Muscle of back (tissue), 11 donors: ENCODE data around the gene GID8. TPM values are rescaled to one million over a fixed set of nuclear protein-coding genes. Genes with fewer than 3 reads are reported as not detected.

ENCODE experiments used
- DNase-seq, 3 donors: peaks; one replicate each; pipeline versions ENCODE4 v3.0.0 to v3.0.0-alpha.2; 2013
- polyA plus RNA-seq, 10 donors: library from polyadenylated mRNA; unstranded; fragments of 120-200 nt; gene quantifications; one replicate each; pipeline ENCODE4 v1.2.1, GENCODE V29; 2013; ENCODE audit not compliant: insufficient read length in 10 of 10

Gene GID8
- polyA plus RNA-seq, 10 donors, result 26.7 to 38.5 (median 30.6) TPM

GRCh38 chr20:62937268-62938104 is 461 bp upstream of the GID8 start:
- DNase-seq, result peak; percentile 96 to 99 (median 99)

DNA sequence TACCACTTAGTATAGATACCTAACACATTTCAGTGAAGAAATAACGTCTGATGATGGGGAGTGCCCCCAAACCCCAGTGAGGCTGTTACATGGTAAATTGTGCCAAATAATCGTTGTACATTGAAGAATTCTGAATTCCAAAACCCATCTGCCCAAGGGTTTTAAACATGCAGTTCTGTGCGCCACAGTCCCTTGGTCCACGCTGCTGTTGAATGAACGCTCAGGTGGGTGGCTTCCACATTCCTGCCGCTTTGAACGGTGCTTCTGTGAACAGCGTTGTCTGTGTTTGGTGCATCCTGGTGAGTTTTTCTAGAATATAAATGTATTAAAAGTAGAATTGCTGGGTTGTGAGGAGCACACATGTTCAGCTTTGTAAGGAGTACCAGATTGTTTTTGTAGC is 2.9 kb downstream of the GID8 start:
- no peak for DNase-seq

DNA sequence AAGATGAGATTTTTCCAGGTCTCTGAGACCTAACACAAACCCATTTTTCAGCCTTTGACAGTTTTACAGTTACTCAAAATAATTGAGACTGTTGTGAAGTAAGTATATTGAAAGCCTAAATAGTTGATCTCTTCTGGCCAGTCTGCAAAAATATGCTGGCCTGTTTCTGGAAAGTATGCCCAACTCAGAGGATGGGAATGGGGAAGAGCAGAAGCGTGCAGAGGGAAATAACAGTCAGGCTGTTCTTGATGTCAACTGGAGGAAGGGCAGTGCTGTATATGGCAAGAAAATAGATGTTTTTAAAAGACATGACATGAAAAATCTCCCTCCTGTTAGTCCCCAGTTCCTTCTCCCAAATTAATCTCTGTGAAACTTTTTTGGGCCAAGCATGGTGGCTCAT is 3.8 kb downstream of the GID8 start:
- no peak for DNase-seq

GRCh38 chr20:62942456-62942855 is 4.5 kb downstream of the GID8 start:
- DNase-seq, result no peak

- no peak for DNase-seq
Measured at GRCh38 chr20:62943396-62943795, 5.4 kb downstream of the GID8 start.

GRCh38 chr20:62944184-62944583 is 6.2 kb downstream of the GID8 start:
- no peak for DNase-seq

DNA sequence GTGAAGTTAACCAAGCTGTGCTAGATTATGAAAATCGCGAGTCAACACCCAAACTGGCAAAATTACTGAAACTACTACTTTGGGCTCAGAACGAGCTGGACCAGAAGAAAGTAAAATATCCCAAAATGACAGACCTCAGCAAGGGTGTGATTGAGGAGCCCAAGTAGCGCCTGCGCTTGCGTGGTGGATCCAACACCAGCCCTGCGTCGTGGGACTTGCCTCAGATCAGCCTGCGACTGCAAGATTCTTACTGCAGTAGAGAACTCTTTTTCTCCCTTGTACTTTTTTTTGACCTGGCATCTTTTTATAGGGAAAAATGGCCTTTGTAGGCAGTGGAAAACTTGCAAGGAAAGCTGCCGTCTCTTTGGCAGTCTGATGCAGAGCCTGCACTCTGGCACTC is 6.8 kb downstream of the GID8 start:
- no peak for DNase-seq

- DNase-seq, result no peak
Measured at GRCh38 chr20:62945771-62946339, 7.9 kb downstream of the GID8 start.

- DNase-seq, result no peak
Measured at GRCh38 chr20:62946918-62947317, 9.0 kb downstream of the GID8 start.

DNA sequence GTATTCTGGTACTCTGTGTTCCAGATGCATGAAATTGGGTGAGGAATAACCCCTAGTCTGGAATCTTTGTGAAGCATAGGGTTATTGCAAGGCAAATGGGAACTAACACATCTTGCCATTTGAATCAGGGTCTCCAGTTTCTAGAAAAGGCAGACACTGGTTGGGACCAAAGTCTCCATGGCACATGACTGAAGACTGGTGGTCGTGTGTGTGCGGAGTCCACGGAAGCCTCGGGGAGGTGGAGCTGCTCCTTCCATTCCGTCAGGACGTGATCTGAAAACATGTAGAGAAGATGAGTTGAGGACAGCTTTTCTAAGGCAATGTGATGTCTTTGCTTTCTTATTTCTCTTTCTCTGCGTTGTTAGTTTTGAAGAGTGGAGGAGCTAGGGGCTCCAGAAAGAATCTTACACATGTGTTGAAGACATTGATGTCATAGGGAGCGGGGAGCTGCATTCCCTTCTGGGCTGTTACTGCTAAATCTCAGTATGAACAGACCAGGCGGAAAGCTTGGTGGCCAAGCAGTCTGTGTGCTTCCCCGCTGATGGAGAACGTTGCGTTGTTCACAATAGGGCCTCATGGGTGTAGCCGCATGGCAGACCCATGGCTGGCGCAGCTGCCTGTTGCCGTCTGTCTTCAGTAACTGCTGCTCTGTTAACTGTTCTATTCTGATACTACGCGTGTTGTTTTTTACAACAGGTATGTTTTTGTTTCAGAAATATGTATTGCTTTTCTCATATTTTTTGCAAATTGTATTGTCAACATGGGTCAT is 9.8 kb downstream of the GID8 start:
- no peak for DNase-seq

GRCh38 chr20:62949153-62949821 is 11.3 kb downstream of the GID8 start:
- DNase-seq, result no peak

GRCh38 chr20:62949962-62950361 is 12.0 kb downstream of the GID8 start:
- DNase-seq, result no peak

GRCh38 chr20:62950741-62951140 is 12.8 kb downstream of the GID8 start:
- DNase-seq, result no peak

DNA sequence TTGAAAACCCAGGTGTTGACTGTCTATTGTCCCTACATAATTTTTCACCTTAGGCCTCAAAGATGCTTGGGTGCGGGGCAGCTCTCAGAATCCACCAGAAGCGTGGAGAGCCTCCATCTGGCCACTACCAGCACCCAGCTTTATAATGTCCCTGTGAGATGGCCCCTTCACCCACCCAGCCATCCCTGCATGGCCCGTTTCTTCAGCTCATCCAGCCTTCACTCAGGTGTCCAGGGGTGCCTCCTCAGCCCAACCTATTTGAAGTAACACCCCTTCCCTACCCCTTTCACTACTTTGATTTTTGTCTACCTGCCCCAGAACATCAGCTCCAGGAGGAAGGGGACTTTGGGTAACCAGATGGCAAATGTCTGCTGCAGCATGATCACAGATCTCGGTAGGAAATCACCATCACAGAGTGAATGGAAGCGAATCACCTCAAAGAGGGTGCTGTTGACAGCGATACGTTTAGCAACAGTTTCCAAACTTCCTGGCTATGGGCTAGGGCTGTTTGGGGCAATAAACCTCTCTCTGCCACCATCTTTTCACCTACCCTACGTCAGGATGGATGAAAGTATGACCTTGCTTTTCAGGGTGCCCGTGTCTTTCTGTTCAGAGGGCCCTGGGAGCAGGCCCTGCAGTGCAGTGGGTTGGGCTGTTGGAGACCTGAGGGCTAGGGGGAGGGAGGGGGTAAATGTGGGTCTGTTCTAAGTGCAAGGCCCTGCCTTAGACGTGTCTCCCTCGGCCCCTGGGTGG is 13.4 kb downstream of the GID8 start:
- no peak for DNase-seq

DNA sequence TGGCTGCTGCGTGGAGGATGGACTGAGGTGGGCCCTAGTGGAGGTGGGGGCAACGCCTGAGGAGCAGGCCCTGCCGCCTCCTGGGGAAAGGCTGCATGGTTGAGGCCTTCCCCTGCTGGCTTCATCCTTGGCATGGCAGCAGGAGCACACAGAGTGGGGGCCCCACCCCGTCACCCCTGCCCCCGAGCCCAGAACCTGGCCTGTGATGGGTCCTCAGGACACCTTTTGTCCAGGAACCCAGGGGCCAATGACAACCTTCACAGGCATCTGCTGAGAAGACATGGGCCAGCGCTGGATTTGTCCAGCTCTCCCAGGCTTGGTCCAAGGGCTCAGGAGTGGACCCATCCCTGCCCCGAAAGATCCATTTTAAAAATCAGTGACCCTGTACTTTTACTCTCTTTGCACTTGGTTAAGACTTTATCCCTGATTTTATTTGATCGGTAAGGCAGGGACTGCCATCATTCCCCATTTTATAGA is 14.0 kb downstream of the GID8 start:
- DNase-seq, result no peak

DNA sequence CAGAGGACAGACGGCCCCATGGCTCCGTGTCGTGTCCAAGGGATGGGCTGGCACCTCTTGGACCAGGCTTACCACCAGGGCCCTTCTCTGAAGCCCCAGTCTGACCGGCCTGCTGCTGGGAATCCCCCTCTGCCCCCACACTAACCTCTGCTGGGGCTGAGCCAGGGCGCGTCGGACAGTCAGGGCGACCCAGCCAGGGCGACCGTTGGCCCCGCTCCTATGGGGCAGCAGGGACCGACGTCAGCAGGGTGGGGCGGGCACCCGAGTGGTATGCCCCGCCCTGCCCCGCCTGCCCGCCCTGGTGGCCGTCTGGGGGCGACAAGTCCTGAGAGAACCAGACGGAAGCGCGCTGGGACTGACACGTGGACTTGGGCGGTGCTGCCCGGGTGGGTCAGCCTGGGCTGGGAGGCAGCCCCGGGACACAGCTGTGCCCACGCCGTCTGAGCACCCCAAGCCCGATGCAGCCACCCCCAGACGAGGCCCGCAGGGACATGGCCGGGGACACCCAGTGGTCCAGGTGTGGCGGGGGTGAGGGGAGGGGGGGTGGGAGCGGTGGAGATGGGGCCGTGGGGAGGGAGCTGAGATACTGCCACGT is 14.5 kb downstream of the GID8 start, which contains the start of gene SLC17A9:
Gene SLC17A9 (plus strand): TSS at position 337 of the 595 bp plus-strand sequence. CDS start 122 bp downstream, at position 459.
- peak in 1 of 3 donors; percentile 51 for DNase-seq

DNA sequence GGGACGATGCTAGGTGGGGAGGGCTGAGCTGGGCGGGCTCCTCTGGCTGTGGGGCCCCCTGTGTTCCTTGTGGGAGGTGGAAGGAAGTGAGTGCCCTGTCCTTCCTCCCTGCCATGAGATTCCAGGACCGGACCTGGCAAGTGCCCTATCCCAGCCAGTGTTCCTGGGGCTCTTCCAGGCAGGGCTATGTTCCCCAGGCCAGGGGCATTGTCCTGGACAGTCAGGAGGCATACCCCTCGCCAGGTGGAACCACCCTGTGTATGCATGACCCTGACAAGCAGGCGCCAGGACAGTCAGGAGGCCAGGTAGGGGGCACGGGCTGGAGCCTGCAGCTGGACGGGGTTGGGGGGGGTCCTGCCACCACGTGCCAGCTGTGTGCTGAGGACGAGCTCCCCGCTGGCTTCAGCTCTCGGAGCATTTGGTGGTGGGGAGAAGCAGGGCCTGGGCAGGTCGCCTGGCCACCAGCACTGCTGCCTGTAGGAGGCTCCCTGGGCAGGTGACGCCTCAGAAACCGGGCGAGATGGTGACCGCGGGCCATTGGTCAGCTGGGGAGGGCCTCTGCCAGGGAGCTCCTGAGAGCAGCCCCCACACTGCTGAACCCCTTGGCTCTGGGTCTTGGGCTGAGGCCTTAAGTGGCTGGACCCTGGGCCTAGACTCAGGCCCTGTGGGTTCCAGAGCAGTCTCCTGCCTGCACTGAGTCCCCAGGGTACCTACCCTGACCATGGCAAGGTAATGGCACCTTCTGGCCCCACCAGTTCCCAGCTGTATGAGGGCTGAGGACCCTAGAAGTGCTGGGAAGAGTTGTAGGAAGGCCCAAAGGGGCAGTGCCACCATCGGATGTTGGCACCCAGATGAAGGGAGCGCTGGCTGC is 15.3 kb downstream of the GID8 start:
- no peak for DNase-seq

DNA sequence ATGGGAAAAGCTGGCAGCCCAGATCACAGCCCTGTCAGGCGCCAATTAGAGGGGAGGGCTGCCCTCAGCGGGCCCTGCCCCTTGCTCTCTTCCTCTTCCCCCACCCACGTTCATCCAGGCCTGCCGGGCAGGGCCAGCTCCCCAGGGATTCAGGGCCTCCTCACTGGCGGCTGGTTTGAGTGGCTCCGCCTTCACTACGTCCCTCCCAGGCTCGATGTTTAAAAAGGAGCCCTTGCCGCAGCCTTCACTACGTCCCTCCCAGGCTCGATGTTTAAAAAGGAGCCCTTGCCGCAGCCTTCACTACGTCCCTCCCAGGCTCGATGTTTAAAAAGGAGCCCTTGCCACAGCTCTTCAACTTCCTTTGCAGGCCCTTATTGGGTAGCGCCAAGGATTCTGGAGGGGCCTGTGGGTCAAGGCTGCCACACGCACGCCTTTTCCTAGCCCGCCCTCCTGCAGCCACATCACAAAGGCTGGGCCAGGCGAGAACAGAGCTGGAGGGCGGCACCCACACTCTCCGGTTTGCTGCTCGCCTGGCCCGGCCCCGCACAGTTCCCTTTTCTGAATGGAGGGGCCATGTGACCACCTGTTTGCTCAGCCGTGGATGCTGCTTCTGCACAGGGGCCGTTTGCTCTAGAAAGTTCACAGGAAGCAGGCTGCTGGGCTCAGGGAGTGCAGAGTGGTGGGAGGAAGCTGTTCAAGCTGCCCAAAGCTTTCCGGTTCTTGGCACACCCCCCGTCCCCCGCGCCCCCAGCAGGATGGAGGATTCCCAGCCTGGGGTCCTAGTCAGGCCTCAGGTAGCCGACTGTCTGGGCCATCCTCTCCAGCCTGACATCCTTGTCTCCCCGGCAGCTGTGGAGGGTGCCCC is 16.1 kb downstream of the GID8 start:
- DNase-seq, result peak; percentile 33 to 89 (median 64)
